Upper lobe of left lung (tissue), 6 donors: ENCODE measurements around the gene NACC2. TPM values are rescaled to one million over a fixed set of nuclear protein-coding genes. Genes with fewer than 3 reads are reported as not detected.

Experiments used
- ATAC-seq, 2 donors: fragments of 200-7000 bp; cut with Tn5 transposase; one replicate each; pipeline ENCODE4 v1.9.1; 2022; ENCODE audit warnings: mild to moderate bottlenecking in 2 of 2, moderate library complexity in 2 of 2; ENCODE audit not compliant: low FRiP score in 2 of 2
- DNase-seq, 2 donors: peaks; one replicate each; pipeline ENCODE4 v3.0.0-alpha.2; 2019 to 2020
- H3K27ac ChIP-seq, 4 donors: fragments of 200-600 bp; sonication (generic); one replicate each; pipeline ENCODE4 v1.5.1; 2016 to 2019
- H3K27me3 ChIP-seq, 4 donors: fragments of 200-600 bp; sonication (generic); one replicate each; pipeline ENCODE4 v1.5.1; 2017 to 2019
- H3K36me3 ChIP-seq, 4 donors: fragments of 200-600 bp; sonication (generic); one replicate each; pipeline ENCODE4 v1.5.1; 2016 to 2019
- H3K4me1 ChIP-seq, 4 donors: fragments of 200-600 bp; sonication (generic); one replicate each; pipeline ENCODE4 v1.5.1; 2018 to 2019
- H3K4me3 ChIP-seq, 4 donors: fragments of 200-600 bp; sonication (generic); one replicate each; pipeline ENCODE4 v1.5.1; 2017 to 2019; ENCODE audit warnings: mild to moderate bottlenecking in 2 of 4, moderate library complexity in 1 of 4
- H3K9me3 ChIP-seq, 4 donors: fragments of 200-600 bp; sonication (generic); one replicate each; pipeline ENCODE4 v1.5.1; 2018 to 2019
- CTCF ChIP-seq, 6 experiments: fragments of 450-650 bp in 4 of 6; fragments of 200-600 bp in 2 of 6; sonication (generic) in 2 of 6; IDR thresholded peaks; one replicate each; pipeline ENCODE4 v1.5.1; 2016 to 2019; ENCODE audit warnings: antibody characterized with exemption in 6 of 6
- EP300 ChIP-seq, 4 donors: sonication (generic); formaldehyde crosslinking; IDR thresholded peaks; one replicate each; pipeline ENCODE4 v1.5.1; 2017; ENCODE audit warnings: antibody characterized with exemption in 4 of 4, control low read depth in 2 of 4
- POLR2A ChIP-seq, 4 donors: fragments of 450-650 bp; IDR thresholded peaks; one replicate each; pipeline ENCODE4 v1.5.1; 2016 to 2017; ENCODE audit warnings: antibody characterized with exemption in 4 of 4, mild to moderate bottlenecking in 2 of 4
- POLR2AphosphoS5 ChIP-seq, 2 donors: sonication (generic); formaldehyde crosslinking; IDR thresholded peaks; one replicate each; pipeline ENCODE4 v1.5.1; 2017; ENCODE audit warnings: antibody characterized with exemption in 2 of 2
- whole genome bisulfite sequencing, 2 donors: methylation state at CpG; one replicate each; pipeline ENCODE4 v1.1.5; 2017 to 2018; 5-methylcytosine and 5-hydroxymethylcytosine counted together
- total RNA-seq, 6 donors: library from RNA; depleted of rRNA in 4 of 6; stranded (reverse); fragments of >200 nt in 4 of 6; gene quantifications; one replicate each; pipeline versions ENCODE4 v1.1.0 to v1.2.1, GENCODE V29; 2016 to 2021
- donor health status: DM: no; HTN: no; CAD: no; lungs with moderate emphysema.
- donor health status: DM: no; HTN: yes; CAD: no; lungs with severe emphysema.

NACC2 gene
- total RNA-seq, 6 donors from 2014 or later: 16.8 to 38.4 (median 31.3) TPM

- 1 to 36% methylated on average over 5 to 52 of the region's 74 CpGs for WGBS, 2 donors
- peaks cover 53 to 73% (median 60%) of the 10 kb centered on the region in 4 donors for H3K4me1 ChIP-seq
- H3K27ac ChIP-seq: peak overlapping the region; percentile 90 to 96 (median 93)
- DNase-seq (peak; percentile 81 to 93), ATAC-seq (peak; percentile 71 to 78)
- peak overlapping the region; percentile 63 to 97 (median 88) for H3K4me3 ChIP-seq
- H3K36me3 ChIP-seq: peaks cover 0 to 9% (median 0%) of the 10 kb centered on the region in 4 donors
- no peaks in the 10 kb centered on the region for H3K9me3 ChIP-seq
- TF ChIP-seq POLR2AphosphoS5 (IDR thresholded peaks at IDR 0.05): no peak
- no peak for TF ChIP-seq CTCF (IDR thresholded peaks at IDR 0.05)
- no peak for TF ChIP-seq EP300 (IDR thresholded peaks at IDR 0.05)
- TF ChIP-seq POLR2A (IDR thresholded peaks at IDR 0.05): peak in 3 of 4 donors; percentile 15 to 44 (median 31)
- no peaks in the 10 kb centered on the region for H3K27me3 ChIP-seq
Observed at GRCh38 chr9:136093995-136094881, 851 bp downstream of the NACC2 start.

- no peaks in the 10 kb centered on the region for H3K9me3 ChIP-seq
- 47 to 52% methylated on average over 9 to 16 of the region's 16 CpGs for WGBS, 2 donors
- no peaks in the 10 kb centered on the region for H3K27me3 ChIP-seq
- H3K27ac ChIP-seq: peak overlapping the region; percentile 90 to 96 (median 93)
- DNase-seq: peak in 1 of 2 donors; percentile 71
- TF ChIP-seq EP300 (IDR thresholded peaks at IDR 0.05) (no peak), POLR2A (IDR thresholded peaks at IDR 0.05) (no peak), POLR2AphosphoS5 (IDR thresholded peaks at IDR 0.05) (peak in 1 of 2 donors; percentile 16)
- peaks cover 0 to 9% (median 0%) of the 10 kb centered on the region in 4 donors for H3K36me3 ChIP-seq
- peaks cover 55 to 74% (median 63%) of the 10 kb centered on the region in 4 donors for H3K4me1 ChIP-seq
- peak overlapping the region; percentile 63 to 97 (median 88) for H3K4me3 ChIP-seq
- peak in 1 of 2 donors; percentile 29 for ATAC-seq
Observed at GRCh38 chr9:136093346-136093986, 1.6 kb downstream of the NACC2 start.

GRCh38 chr9:136092741-136093140 lies 2.3 kb downstream of the NACC2 start:
- WGBS, 2 donors: 79 to 83% methylated on average over 9 of the region's 9 CpGs
- H3K9me3 ChIP-seq: no peaks in the 10 kb centered on the region
- H3K4me3 ChIP-seq: no peak overlapping the region
- peaks cover 62 to 81% (median 70%) of the 10 kb centered on the region in 4 donors for H3K4me1 ChIP-seq
- peak in 1 of 2 donors; percentile 62 for DNase-seq
- ATAC-seq: no peak
- H3K27ac ChIP-seq: peak overlapping the region in 3 of 4 donors; percentile 90 to 96 (median 96)
- H3K27me3 ChIP-seq: no peaks in the 10 kb centered on the region
- no peak for TF ChIP-seq CTCF (IDR thresholded peaks at IDR 0.05)
- TF ChIP-seq POLR2AphosphoS5 (IDR thresholded peaks at IDR 0.05): no peak
- no peak for TF ChIP-seq EP300 (IDR thresholded peaks at IDR 0.05)
- no peak for TF ChIP-seq POLR2A (IDR thresholded peaks at IDR 0.05)
- peaks cover 0 to 9% (median 0%) of the 10 kb centered on the region in 4 donors for H3K36me3 ChIP-seq

GRCh38 chr9:136092353-136092650 lies 2.8 kb downstream of the NACC2 start:
- no peaks in the 10 kb centered on the region for H3K9me3 ChIP-seq
- H3K4me1 ChIP-seq: peaks cover 65 to 85% (median 74%) of the 10 kb centered on the region in 4 donors
- WGBS, 2 donors: 84 to 92% methylated on average over 7 to 10 of the region's 10 CpGs
- DNase-seq: no peak
- no peak overlapping the region for H3K4me3 ChIP-seq
- ATAC-seq: no peak
- TF ChIP-seq POLR2AphosphoS5 (IDR thresholded peaks at IDR 0.05) (no peak), CTCF (IDR thresholded peaks at IDR 0.05) (no peak), EP300 (IDR thresholded peaks at IDR 0.05) (no peak), POLR2A (IDR thresholded peaks at IDR 0.05) (no peak)
- H3K36me3 ChIP-seq: peaks cover 0 to 9% (median 0%) of the 10 kb centered on the region in 4 donors
- no peaks in the 10 kb centered on the region for H3K27me3 ChIP-seq
- peak overlapping the region in 2 of 4 donors; percentile 96 for H3K27ac ChIP-seq
